B cell (primary cell): ENCODE results near the gene PARP15. TPM values are rescaled to one million over a fixed set of nuclear protein-coding genes. Genes with fewer than 3 reads are reported as not detected.

Source experiments
- ATAC-seq: fragments of 200-7000 bp; cut with Tn5 transposase; one replicate; pipeline ENCODE4 v1.10.0; 2021; ENCODE audit warnings: low read depth, mild to moderate bottlenecking, moderate number of reproducible peaks, moderate library complexity
- CTCF ChIA-PET: fragments of 350-600 bp; sonication (Branson Sonifier 250); formaldehyde crosslinking; loops from one replicate; lab custom pipeline; 2021; ENCODE audit warnings: antibody characterized with exemption, inconsistent platforms; lab: Charles Lee
- POLR2A ChIA-PET: fragments of 350-600 bp; sonication (Branson Sonifier 250); formaldehyde crosslinking; loops from one replicate; lab custom pipeline; 2021; ENCODE audit warnings: antibody characterized with exemption; lab: Charles Lee
- DNase-seq: peaks from one replicate; pipeline ENCODE4 v3.0.0; 2013
- H2AFZ ChIP-seq: 2 replicates; pipeline ENCODE4 v1.6.1; 2012; ENCODE audit warnings: mild to moderate bottlenecking, low read depth, low read length; ENCODE audit not compliant: insufficient read depth, poor library complexity, severe bottlenecking
- H3K27ac ChIP-seq, 2 donors: 1 replicate in 1 of 2; 2 replicates in 1 of 2; pipeline ENCODE4 v1.5.1; 2012 to 2013; ENCODE audit warnings: low read length in 2 of 2, mild to moderate bottlenecking in 2 of 2, moderate library complexity in 1 of 2
- H3K27me3 ChIP-seq, 4 experiments: fragments of 200-600 bp in 1 of 4; sonication (generic) in 1 of 4; replicated peaks in 1 of 4; 1 replicate in 2 of 4; 2 replicates in 2 of 4; pipeline versions ENCODE4 v1.6.1 to v1.7.0; 2013 to 2016; ENCODE audit warnings: low read length in 3 of 4, mild to moderate bottlenecking in 2 of 4, mixed read lengths in 1 of 4, moderate library complexity in 1 of 4; ENCODE audit not compliant: insufficient read depth in 4 of 4, control insufficient read depth in 3 of 4; ENCODE audit errors: control extremely low read depth in 1 of 4
- H3K36me3 ChIP-seq, 2 experiments: replicated peaks in 1 of 2; 1 replicate in 1 of 2; 2 replicates in 1 of 2; pipeline versions ENCODE4 v1.6.1 to v1.7.1; 2013; ENCODE audit warnings: low read length in 1 of 2; ENCODE audit not compliant: insufficient read depth in 2 of 2, control insufficient read depth in 1 of 2; ENCODE audit errors: control extremely low read depth in 1 of 2, extremely low read depth in 1 of 2
- H3K4me1 ChIP-seq, 2 donors: fragments of 200-600 bp in 1 of 2; sonication (generic) in 1 of 2; 1 replicate in 1 of 2; 2 replicates in 1 of 2; pipeline versions ENCODE4 v1.5.1 to v1.6.1; 2013 to 2017; ENCODE audit warnings: low read length in 2 of 2; ENCODE audit not compliant: control insufficient read depth in 2 of 2, insufficient read depth in 2 of 2
- H3K4me2 ChIP-seq: replicated peaks from 2 replicates; pipeline ENCODE3; 2012; ENCODE audit warnings: mild to moderate bottlenecking, low read depth, low read length; ENCODE audit not compliant: poor library complexity, severe bottlenecking
- H3K4me3 ChIP-seq, 5 experiments: fragments of 200-600 bp in 1 of 5; sonication (generic) in 1 of 5; 1 replicate in 3 of 5; 2 replicates in 2 of 5; pipeline versions ENCODE4 v1.5.1 to v1.7.0; 2011 to 2016; ENCODE audit warnings: low read length in 4 of 5, mild to moderate bottlenecking in 4 of 5, low read depth in 2 of 5, control low read depth in 1 of 5, moderate library complexity in 1 of 5; ENCODE audit not compliant: insufficient read depth in 1 of 5; ENCODE audit errors: control extremely low read depth in 1 of 5, extremely low read depth in 1 of 5
- H3K79me2 ChIP-seq: fragments of 200-600 bp; sonication (generic); one replicate; pipeline ENCODE4 v1.6.0; 2016; ENCODE audit warnings: low read length; ENCODE audit not compliant: control insufficient read depth, insufficient read depth
- H3K9ac ChIP-seq: fragments of 200-600 bp; sonication (generic); 2 replicates; pipeline ENCODE4 v1.6.1; 2017; ENCODE audit warnings: mild to moderate bottlenecking, low read length, moderate library complexity
- H3K9me3 ChIP-seq, 3 donors: one replicate each; pipeline versions ENCODE4 v1.6.1 to v1.7.1; 2013; ENCODE audit warnings: low read length in 2 of 3; ENCODE audit not compliant: control insufficient read depth in 2 of 3, insufficient read depth in 1 of 3; ENCODE audit errors: control extremely low read depth in 1 of 3
- H4K20me1 ChIP-seq: 2 replicates; pipeline ENCODE4 v1.6.0; 2012; ENCODE audit warnings: mild to moderate bottlenecking, low read length; ENCODE audit not compliant: insufficient read depth, control insufficient read depth, poor library complexity, severe bottlenecking
- H3K27ac Mint-ChIP-seq: one replicate; pipeline ENCODE4 v1.8.0; 2021; ENCODE audit warnings: mixed read lengths
- H3K27me3 Mint-ChIP-seq: one replicate; pipeline ENCODE4 v1.8.0; 2021; ENCODE audit warnings: mixed read lengths
- H3K4me1 Mint-ChIP-seq: one replicate; pipeline ENCODE4 v1.8.0; 2021; ENCODE audit warnings: mixed read lengths
- H3K4me3 Mint-ChIP-seq: one replicate; pipeline ENCODE4 v1.8.0; 2021; ENCODE audit warnings: mixed read lengths
- H3K9me3 Mint-ChIP-seq: one replicate; pipeline ENCODE4 v1.8.0; 2022; ENCODE audit warnings: mixed read lengths; ENCODE audit not compliant: insufficient read depth
- EZH2 ChIP-seq: IDR thresholded peaks from 2 replicates; pipeline ENCODE4 v1.6.1; 2012; ENCODE audit warnings: borderline replicate concordance, low read depth, mild to moderate bottlenecking, moderate library complexity, low read length; ENCODE audit not compliant: insufficient read depth, poor library complexity, severe bottlenecking
- WGBS: methylation state at CpG from one replicate; pipeline ENCODE4 v1.1.5; 2013; ENCODE audit warnings: missing lambda C conversion rate; ENCODE audit not compliant: insufficient coverage; 5-methylcytosine and 5-hydroxymethylcytosine counted together
- intact Hi-C: fragments of 100-400 bp; cut with micrococcal nuclease; formaldehyde crosslinking; loops from one replicate; pipeline ENCODE4 v1.10.0; 2022
- polyA plus RNA-seq: library from polyadenylated mRNA; depleted of rRNA; stranded (reverse); fragments of >200 nt; gene quantifications from 2 replicates; pipeline ENCODE4 v1.2.3, GENCODE V29; 2012
- total RNA-seq, 2 donors: library from RNA; stranded (reverse); fragments of 120-200 nt in 1 of 2; gene quantifications; 1 replicate in 1 of 2; 2 replicates in 1 of 2; pipeline versions ENCODE4 v1.2.3 to v1.2.4, GENCODE V29; 2013 to 2022
- TF ChIP-seq, protein P1 (sequence below): fragments of 200-600 bp; IDR thresholded peaks from one replicate; pipeline ENCODE4 v1.8.0; 2022; ENCODE audit warnings: antibody characterized with exemption, mild to moderate bottlenecking

The PARP15 gene
- total and polyA plus RNA-seq, 2 donors (not counting 1 experiment from before 2014, with no cell fraction given), result 172 to 307 TPM

DNA sequence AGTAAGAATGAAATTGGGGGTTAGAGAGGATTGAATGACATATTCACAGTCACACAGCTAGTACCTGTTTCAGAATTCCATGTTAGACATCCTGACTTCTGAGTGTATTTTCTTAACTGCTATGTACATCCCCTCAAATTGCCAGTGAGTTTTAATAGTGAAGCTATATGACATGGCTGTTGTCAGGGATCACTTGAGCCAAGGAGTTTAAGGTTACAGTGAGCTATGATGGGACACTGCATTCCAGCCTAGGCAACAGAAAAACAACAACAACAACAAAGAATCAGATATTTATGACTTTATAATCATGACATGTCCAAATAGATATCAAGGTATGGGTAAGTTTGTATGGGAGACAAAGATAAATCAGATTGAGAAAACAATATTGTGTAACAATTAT lies 16.6 kb downstream of the PARP15 start:
- no peak for ATAC-seq
- CTCF ChIA-PET, result interaction anchor here (1.5 to 2.4 kb wide), 3 partner anchors 30 to 85 kb away, joined by 4 to 9 read pairs (median 4); no protein-coding TSS in a partner anchor
- Histone ChIP-seq H2AFZ (no peak overlapping the region), H3K4me2 (no peak overlapping the region), H3K9ac (no peak overlapping the region), H3K4me3 (no peak overlapping the region), H3K36me3 (peaks cover 4 to 34% of the 10 kb centered on the region in 2 experiments), H3K4me1 (peaks cover 39 to 40% of the 10 kb centered on the region in 2 donors), H3K9me3 (no peaks in the 10 kb centered on the region), H3K27ac (peak overlapping the region in 1 of 2 donors; percentile 37), H3K79me2 (peaks cover 91% of the 10 kb centered on the region), H4K20me1 (peaks cover 25% of the 10 kb centered on the region), H3K27me3 (no peaks in the 10 kb centered on the region)
- no peak for TF ChIP-seq EZH2
- TF ChIP-seq, protein P1, sequence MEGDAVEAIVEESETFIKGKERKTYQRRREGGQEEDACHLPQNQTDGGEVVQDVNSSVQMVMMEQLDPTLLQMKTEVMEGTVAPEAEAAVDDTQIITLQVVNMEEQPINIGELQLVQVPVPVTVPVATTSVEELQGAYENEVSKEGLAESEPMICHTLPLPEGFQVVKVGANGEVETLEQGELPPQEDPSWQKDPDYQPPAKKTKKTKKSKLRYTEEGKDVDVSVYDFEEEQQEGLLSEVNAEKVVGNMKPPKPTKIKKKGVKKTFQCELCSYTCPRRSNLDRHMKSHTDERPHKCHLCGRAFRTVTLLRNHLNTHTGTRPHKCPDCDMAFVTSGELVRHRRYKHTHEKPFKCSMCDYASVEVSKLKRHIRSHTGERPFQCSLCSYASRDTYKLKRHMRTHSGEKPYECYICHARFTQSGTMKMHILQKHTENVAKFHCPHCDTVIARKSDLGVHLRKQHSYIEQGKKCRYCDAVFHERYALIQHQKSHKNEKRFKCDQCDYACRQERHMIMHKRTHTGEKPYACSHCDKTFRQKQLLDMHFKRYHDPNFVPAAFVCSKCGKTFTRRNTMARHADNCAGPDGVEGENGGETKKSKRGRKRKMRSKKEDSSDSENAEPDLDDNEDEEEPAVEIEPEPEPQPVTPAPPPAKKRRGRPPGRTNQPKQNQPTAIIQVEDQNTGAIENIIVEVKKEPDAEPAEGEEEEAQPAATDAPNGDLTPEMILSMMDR, result no peak
- Mint-ChIP-seq H3K9me3 (no peaks in the 10 kb centered on the region), H3K4me3 (no peak overlapping the region), H3K27ac (peak overlapping the region; percentile 28), H3K4me1 (peaks cover 59% of the 10 kb centered on the region), H3K27me3 (no peaks in the 10 kb centered on the region)
- POLR2A ChIA-PET, result no interaction called here
- intact Hi-C loops, result no loop called here
- DNase-seq, result no peak

DNA sequence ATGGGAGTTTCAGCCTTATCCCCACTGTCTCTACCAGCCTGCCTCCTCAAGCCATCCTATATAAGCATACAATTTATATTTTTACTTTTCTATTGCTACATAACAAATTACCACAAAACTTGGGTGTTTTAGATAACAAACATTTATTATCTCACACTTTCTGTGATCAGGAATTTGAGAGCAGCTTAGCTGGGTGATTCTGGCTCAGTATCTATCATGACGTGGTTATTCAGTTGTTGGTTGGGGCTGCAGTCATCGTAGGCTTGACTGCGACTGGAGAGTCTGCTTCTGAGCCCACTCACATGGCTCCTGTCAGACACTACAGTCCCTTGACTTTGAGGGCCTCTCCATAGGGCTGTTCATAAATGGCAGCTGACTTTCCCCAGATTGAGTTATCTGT lies 20.7 kb downstream of the PARP15 start:
- H3K9me3 ChIP-seq, result no peaks in the 10 kb centered on the region
- WGBS, result 100% methylated on average over 3 of the region's 3 CpGs
- peaks cover 41% of the 10 kb centered on the region for H4K20me1 ChIP-seq
- Mint-ChIP-seq H3K27me3 (no peaks in the 10 kb centered on the region), H3K4me1 (peaks cover 58% of the 10 kb centered on the region), H3K4me3 (peak overlapping the region; percentile 50), H3K9me3 (no peaks in the 10 kb centered on the region), H3K27ac (peak overlapping the region; percentile 88)
- H3K27me3 ChIP-seq, result no peaks in the 10 kb centered on the region
- H3K4me3 ChIP-seq, result no peak overlapping the region
- ChIA-PET CTCF (interaction anchor here (1.0 kb wide), 1 partner anchor 99 kb away, joined by 3 read pairs; no protein-coding TSS in a partner anchor), POLR2A (no interaction called here)
- peak overlapping the region; percentile 24 for H2AFZ ChIP-seq
- DNase-seq (no peak), ATAC-seq (no peak)
- intact Hi-C loops, result no loop called here
- H3K4me1 ChIP-seq, result peaks cover 28 to 40% of the 10 kb centered on the region in 2 donors
- TF ChIP-seq EZH2, result no peak
- TF ChIP-seq, protein P1, result no peak
- H3K9ac ChIP-seq, result no peak overlapping the region
- peak overlapping the region; percentile 6 for H3K4me2 ChIP-seq
- peak overlapping the region in 1 of 2 donors; percentile 68 for H3K27ac ChIP-seq
- peaks cover 4 to 21% of the 10 kb centered on the region in 2 experiments for H3K36me3 ChIP-seq
- H3K79me2 ChIP-seq, result peaks cover 91% of the 10 kb centered on the region
